T-helper 1 cell treated with Interleukin-12 subunit alpha and Interleukin-12 subunit beta and Interleukin-4 antibody, amounts not matched to agents 30 ng/mL and 1 ng/mL, for 36 hours (primary cell): ENCODE measurements around the gene MGAT4D. TPM values are rescaled to one million over a fixed set of nuclear protein-coding genes. Genes with fewer than 3 reads are reported as not detected.
"Not testable (repeated sequence)": the region's sequence is repeated elsewhere in the genome, so short reads cannot be mapped to it uniquely, and the experiment has no call there.

ENCODE experiments used
- intact Hi-C: fragments of 100-400 bp; cut with micrococcal nuclease; formaldehyde crosslinking; loops from one replicate; pipeline ENCODE4 v1.15.1; 2024
- total RNA-seq: library from RNA; stranded (reverse); gene quantifications from 2 replicates; pipeline ENCODE4 v1.2.3, GENCODE V29; 2022

Gene MGAT4D
- total RNA-seq = not detected in 2 replicates

- intact Hi-C loops = no loop called here
Measured at GRCh38 chr4:140497747-140498636, at the start of gene MGAT4D. Gene MGAT4D (minus strand): TSS chr4:140498293. CDS start chr4:140498222, 71 bp downstream.

- intact Hi-C loops = no loop called here
Measured at GRCh38 chr4:140533951-140534480, 35.9 kb upstream of the MGAT4D start.

- intact Hi-C loops = loop anchor here (10.0 kb wide), 3 partner anchors 435 to 625 kb away; no protein-coding TSS in a partner anchor
Measured at GRCh38 chr4:140529434-140529833, 31.3 kb upstream of the MGAT4D start.

DNA sequence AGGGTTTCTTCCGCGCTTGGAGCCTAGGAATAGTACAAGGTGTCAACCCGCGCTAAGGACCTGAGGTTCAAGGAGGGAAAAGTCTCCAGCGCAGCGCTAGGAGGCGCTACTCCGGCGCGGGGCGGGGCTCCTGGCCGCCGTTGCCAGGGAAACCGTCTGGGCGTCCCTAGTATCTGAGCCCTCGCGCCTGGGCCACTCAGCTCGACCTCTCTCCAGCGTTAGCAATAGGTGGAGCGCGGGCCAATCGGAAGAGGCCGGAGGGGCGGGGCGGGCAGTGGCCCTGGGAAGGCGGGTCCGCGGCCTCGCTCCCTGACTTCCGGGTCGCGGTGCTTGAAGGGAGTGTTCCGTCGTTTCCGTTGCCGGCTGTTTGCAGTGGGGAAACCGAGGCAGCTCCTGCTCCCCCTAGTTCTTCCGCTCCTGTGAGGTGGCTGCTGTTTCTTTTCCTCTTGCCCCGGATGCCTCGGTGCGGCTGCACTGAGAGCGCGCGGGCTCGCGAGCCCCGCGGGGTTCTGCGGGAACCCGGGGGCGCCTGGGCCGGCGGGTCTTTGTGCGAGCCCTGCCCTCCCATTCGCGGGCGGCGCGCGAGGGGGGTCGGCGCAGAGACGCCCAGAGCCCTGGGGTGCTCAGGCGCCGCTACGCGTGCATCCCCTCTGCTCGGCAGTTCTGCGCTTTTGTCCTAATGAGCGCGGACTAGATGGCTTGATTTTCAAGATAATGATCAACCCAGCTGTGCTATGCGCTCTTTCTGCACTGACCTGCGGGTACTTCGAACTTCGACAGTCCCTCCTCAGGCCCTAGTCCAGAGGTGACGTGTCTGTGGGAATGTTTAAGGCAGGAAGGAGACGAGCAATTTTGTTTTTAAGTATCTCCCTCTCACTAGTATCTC lies 26.0 kb upstream of the MGAT4D start, which contains the start of gene ELMOD2:
Gene ELMOD2 (plus strand): TSS at position 312 of the 886 bp plus-strand sequence. CDS start 1,261 bp downstream, outside the sequence.
- intact Hi-C loops = loop anchor here (1.0 to 10.0 kb wide), 20 partner anchors 32 to 1883 kb away; partner anchors contain the start of genes IL15, NAA15, NOCT and SCOC

GRCh38 chr4:140523370-140523856 lies 25.3 kb upstream of the MGAT4D start:
- intact Hi-C loops = loop anchor here (1.0 to 10.0 kb wide), 11 partner anchors 115 to 1884 kb away; partner anchors contain the start of gene NOCT

GRCh38 chr4:140515423-140515822 lies 17.3 kb upstream of the MGAT4D start:
- intact Hi-C loops = no loop called here

DNA sequence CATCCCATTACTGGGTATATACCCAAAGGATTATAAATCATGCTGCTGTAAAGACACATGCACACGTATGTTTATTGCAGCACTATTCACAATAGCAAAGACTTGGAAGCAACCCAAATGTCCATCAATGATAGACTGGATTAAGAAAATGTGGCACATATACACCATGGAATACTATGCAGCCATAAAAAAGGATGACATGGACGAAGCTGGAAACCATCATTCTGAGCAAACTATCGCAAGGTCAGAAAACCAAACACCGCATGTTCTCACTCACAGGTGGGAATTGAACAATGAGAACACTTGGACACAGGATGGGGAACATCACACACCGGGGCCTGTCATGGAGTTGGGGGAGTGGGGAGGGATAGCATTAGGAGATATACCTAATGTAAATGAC lies 15.7 kb upstream of the MGAT4D start:
- intact Hi-C loops = not testable (repeated sequence)

GRCh38 chr4:140504261-140504660 lies 6.2 kb upstream of the MGAT4D start:
- intact Hi-C loops = no loop called here

GRCh38 chr4:140499391-140499790 lies 1.3 kb upstream of the MGAT4D start:
- intact Hi-C loops = no loop called here

GRCh38 chr4:140497405-140497746 lies 717 bp downstream of the MGAT4D start:
- intact Hi-C loops = no loop called here

DNA sequence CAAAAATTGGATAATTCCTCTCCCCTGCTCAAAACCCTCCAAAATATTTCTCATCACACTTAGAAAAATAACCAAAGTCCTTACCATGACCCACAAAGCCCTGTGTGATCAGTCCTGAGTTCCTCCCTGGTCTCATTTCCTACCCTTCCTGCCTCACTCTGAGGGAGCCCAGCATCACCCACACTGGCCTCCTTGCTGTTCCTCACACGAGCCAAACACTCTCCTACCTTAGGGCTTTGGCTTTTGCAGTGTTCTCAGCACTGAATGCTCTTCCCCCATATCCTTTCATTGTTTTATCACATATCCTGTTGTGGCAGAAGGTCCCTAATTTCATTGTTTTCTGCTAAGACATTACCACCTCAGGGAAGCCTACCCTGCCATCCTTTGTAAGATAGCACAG lies 12.2 kb downstream of the MGAT4D start:
- intact Hi-C loops = no loop called here

GRCh38 chr4:140483445-140483844 lies 14.6 kb downstream of the MGAT4D start:
- intact Hi-C loops = no loop called here

- intact Hi-C loops = no loop called here
Measured at GRCh38 chr4:140472156-140472555, 25.9 kb downstream of the MGAT4D start.

DNA sequence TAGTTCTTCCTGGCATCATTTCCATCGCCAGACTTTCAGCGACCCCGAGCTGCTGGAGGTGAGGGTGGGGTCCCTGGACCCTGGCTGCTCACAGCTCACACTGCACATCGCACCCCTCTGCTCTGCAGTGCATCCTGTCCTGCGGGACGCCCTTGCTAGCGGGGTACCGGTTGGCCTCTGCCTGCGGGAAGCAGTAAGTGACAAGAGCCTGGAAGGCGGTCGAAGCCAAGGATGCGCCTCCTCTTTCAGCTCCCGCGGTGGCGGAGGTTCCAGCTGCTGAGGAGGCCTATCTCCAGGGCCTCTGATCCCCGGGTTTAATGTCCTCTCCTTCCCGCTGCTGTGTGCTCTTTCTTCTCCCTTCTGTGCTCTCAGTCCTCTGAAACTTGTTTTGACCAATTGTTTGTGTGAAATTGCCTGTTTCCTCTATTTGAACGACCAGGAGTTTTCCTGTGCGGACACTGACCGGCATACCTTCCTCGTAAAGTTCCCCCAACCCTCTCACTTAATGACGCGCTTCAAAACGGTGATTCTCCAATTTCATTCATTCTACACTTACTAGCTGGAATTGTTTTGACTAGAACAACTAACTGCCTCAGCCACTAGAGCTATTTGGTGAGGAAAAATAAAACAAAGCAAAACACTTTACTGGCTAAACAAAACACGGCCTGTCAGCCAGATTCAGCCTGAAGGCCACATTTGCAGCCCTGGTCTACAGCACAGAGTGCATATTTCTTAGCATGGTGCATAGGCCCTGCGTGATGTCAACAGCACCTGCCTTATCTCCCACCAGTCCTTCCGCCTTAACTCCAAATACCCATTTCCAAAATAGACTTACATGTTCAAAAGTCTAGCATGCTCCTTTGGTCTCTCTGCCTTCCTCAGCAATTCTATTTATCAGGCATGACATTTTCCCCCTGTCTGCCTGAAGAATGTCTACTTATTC lies 28.0 kb downstream of the MGAT4D start:
- intact Hi-C loops = no loop called here

DNA sequence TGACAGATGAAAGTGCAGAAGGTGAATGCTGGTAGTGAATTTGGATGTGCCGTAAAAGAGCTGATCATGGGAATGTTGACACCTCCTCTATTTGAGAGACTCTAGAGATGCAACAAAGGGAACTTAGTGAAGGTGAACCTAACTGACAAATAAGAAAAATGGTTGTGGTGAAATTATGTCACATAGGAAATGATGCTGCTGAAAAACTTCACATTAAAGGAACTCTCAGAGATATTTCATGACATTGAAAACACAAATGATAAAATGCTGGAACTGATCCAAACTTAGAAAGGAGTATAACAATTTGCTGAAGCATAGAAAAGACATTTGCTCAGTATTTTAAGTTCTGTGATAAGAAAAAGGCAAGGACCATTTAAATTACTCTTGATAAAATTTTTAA lies 31.9 kb downstream of the MGAT4D start:
- intact Hi-C loops = no loop called here

- intact Hi-C loops = no loop called here
Measured at GRCh38 chr4:140463614-140464013, 34.5 kb downstream of the MGAT4D start.

DNA sequence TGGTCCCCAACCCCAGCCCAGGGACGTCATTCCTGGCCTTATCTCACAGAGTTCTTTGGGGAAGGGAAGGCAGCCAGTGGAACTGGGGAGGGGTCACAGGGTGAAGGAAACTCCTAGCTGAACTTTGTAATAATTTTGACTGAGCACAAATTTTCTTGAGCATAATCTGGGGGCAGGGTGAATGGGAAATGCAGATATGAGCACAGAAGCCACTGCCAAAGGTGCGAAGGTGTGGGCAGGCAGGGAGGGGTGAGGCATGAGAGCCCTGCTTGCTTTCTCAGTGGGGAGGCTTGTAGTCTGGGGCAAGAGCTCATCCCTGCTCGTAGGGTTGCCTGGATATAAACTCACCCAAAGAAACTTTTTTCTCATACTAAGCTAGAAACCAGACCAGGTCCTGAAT lies 34.9 kb downstream of the MGAT4D start:
- intact Hi-C loops = no loop called here

DNA sequence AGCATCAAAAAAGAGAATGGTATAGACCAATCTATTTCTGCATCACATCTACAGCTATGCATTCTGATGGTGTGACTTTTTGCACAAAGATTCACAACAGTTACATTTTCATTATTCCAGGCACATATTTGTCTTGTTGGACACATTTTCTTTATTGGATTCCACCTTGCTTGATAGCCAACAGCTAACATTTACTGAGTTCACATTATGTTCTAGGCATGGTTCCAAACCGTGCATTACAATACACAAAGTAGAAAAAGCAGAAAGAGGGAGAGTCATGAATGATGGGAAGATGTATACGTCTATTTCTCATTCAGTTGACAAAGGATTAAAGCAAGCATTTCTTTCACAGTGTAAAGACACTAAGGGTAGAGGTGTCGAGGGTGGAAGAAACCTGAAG lies 47.7 kb downstream of the MGAT4D start:
- intact Hi-C loops = no loop called here

- intact Hi-C loops = no loop called here
Measured at GRCh38 chr4:140448830-140449229, 49.3 kb downstream of the MGAT4D start.

GRCh38 chr4:140448162-140448561 lies 49.9 kb downstream of the MGAT4D start:
- intact Hi-C loops = no loop called here
